Right lobe of liver (tissue), 4 donors: Measurements from ENCODE around the gene RHOH.

Source experiments
- POLR2A ChIP-seq: fragments of 450-650 bp; IDR thresholded peaks from one replicate; pipeline ENCODE4 v1.6.1; 2017; ENCODE audit warnings: antibody characterized with exemption, mild to moderate bottlenecking
- TF ChIP-seq, protein P1 (sequence below), 4 donors: fragments of 200-600 bp in 3 of 4; fragments of 450-650 bp in 1 of 4; IDR thresholded peaks; one replicate each; pipeline versions ENCODE4 v1.5.1 to v1.8.0; 2016 to 2022; ENCODE audit warnings: antibody characterized with exemption in 4 of 4, mild to moderate bottlenecking in 2 of 4
- donor health status: DM: no; HTN: no; CAD: no.
- donor health status: DM: no; HTN: no; CAD: no.
- donor health status: DM: no; HTN: yes; CAD: no.

DNA sequence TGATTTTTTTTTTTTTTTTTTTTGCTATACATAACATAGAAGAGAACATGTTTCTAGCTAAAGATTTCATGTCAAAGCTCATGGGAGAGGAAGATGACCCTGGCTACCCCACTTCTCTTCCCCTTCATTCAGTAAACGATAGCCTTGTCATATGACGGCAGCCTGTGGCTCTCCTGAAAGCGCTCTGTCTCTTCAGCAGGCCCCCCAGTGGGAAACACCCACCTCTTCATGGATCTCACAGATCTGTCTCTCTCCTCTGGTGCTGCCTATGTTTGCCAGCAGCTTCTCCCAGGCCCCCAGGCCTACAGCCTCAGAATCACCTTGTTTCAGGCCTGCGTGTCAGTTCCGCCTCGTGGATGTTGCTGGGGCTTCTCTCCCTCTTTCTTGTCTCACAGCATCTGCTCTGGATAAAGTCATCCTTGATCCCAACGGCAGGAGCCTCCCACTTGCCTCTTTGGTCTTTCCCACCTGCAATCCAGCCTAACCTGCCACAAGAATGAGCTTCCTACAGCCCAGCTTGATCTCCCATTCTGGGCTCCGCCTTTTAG is 34.6 kb downstream of the RHOH start:
- TF ChIP-seq, protein P1, sequence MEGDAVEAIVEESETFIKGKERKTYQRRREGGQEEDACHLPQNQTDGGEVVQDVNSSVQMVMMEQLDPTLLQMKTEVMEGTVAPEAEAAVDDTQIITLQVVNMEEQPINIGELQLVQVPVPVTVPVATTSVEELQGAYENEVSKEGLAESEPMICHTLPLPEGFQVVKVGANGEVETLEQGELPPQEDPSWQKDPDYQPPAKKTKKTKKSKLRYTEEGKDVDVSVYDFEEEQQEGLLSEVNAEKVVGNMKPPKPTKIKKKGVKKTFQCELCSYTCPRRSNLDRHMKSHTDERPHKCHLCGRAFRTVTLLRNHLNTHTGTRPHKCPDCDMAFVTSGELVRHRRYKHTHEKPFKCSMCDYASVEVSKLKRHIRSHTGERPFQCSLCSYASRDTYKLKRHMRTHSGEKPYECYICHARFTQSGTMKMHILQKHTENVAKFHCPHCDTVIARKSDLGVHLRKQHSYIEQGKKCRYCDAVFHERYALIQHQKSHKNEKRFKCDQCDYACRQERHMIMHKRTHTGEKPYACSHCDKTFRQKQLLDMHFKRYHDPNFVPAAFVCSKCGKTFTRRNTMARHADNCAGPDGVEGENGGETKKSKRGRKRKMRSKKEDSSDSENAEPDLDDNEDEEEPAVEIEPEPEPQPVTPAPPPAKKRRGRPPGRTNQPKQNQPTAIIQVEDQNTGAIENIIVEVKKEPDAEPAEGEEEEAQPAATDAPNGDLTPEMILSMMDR (IDR thresholded peaks at IDR 0.05), result no peak
- TF ChIP-seq POLR2A, result no peak
